Measurements from ENCODE around the gene PRDM16.

- TF ChIP-seq, protein P1, sequence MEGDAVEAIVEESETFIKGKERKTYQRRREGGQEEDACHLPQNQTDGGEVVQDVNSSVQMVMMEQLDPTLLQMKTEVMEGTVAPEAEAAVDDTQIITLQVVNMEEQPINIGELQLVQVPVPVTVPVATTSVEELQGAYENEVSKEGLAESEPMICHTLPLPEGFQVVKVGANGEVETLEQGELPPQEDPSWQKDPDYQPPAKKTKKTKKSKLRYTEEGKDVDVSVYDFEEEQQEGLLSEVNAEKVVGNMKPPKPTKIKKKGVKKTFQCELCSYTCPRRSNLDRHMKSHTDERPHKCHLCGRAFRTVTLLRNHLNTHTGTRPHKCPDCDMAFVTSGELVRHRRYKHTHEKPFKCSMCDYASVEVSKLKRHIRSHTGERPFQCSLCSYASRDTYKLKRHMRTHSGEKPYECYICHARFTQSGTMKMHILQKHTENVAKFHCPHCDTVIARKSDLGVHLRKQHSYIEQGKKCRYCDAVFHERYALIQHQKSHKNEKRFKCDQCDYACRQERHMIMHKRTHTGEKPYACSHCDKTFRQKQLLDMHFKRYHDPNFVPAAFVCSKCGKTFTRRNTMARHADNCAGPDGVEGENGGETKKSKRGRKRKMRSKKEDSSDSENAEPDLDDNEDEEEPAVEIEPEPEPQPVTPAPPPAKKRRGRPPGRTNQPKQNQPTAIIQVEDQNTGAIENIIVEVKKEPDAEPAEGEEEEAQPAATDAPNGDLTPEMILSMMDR (conservative IDR thresholded peaks at IDR 0.05; ENCODE audit: low read depth, low read length): no peak
- TF ChIP-seq EZH2phosphoT487 (IDR thresholded peaks at IDR 0.05; ENCODE audit: borderline replicate concordance, low read length) (no peak), EZH2 (IDR thresholded peaks at IDR 0.05; ENCODE audit: low read length, unreplicated experiment) (no peak)
These were observed 58.0 kb downstream of the PRDM16 start for GRCh38 chr1:3126756-3127678.
